AG04449 (cell line): ENCODE measurements around the gene WDR38.

Experiments
- CTCF ChIA-PET: fragments of 350-600 bp; formaldehyde crosslinking; extraction: SDS; loops from one replicate; lab custom pipeline; 2021; ENCODE audit warnings: antibody characterized with exemption; lab: Yijun Ruan, JAX
- POLR2A ChIA-PET: fragments of 400-600, 350-600 bp; formaldehyde crosslinking; extraction: SDS; loops from one replicate; lab custom pipeline; 2020; ENCODE audit warnings: antibody characterized with exemption, inconsistent platforms; lab: Yijun Ruan, JAX
- DNase-seq: peaks from one replicate; pipeline ENCODE4 v3.0.0-alpha.2; 2010; ENCODE audit warnings: low read depth, low spot score
- H3K4me3 ChIP-seq: 2 replicates; pipeline ENCODE4 v1.5.1; 2011; ENCODE audit warnings: low read depth, mild to moderate bottlenecking, control low read depth, low read length
- CTCF ChIP-seq: IDR thresholded peaks from one replicate; pipeline ENCODE4 v1.5.1; 2011; ENCODE audit warnings: mild to moderate bottlenecking, moderate library complexity, low read length, control low read depth, inconsistent platforms; ENCODE audit not compliant: insufficient read depth; ENCODE audit errors: missing control alignments

Gene WDR38

GRCh38 chr9:124814164-124814535 lies 39.1 kb upstream of the WDR38 start:
- TF ChIP-seq CTCF, result no peak
- DNase-seq, result no peak
- ChIA-PET CTCF (interaction anchor here (0.7 to 8.5 kb wide), 8 partner anchors 14 to 42 kb away, joined by 3 to 85 read pairs (median 4); partner anchors contain the start of genes NR6A1 and WDR38), POLR2A (no interaction called here)
- no peak overlapping the region for H3K4me3 ChIP-seq

- H3K4me3 ChIP-seq, result no peak overlapping the region
- DNase-seq, result no peak
- TF ChIP-seq CTCF, result no peak
- ChIA-PET CTCF (interaction anchor here (5.5 to 8.5 kb wide), 2 partner anchors 38 to 43 kb away, joined by 38 to 85 read pairs; partner anchors contain the start of genes NR6A1 and WDR38), POLR2A (no interaction called here)
These were observed 37.7 kb upstream of the WDR38 start for GRCh38 chr9:124815601-124816000.

- no peak overlapping the region for H3K4me3 ChIP-seq
- DNase-seq, result no peak
- ChIA-PET POLR2A (no interaction called here), CTCF (interaction anchor here (0.8 to 2.6 kb wide), 9 partner anchors 10 to 46 kb away, joined by 3 to 13 read pairs (median 4); partner anchors contain the start of gene WDR38)
- no peak for TF ChIP-seq CTCF
These were observed 34.6 kb upstream of the WDR38 start for GRCh38 chr9:124818431-124819281.

- TF ChIP-seq CTCF, result no peak
- H3K4me3 ChIP-seq, result no peak overlapping the region
- DNase-seq, result no peak
- ChIA-PET CTCF (interaction anchor here (1.0 to 1.5 kb wide), 5 partner anchors 17 to 35 kb away, joined by 3 to 6 read pairs (median 5); partner anchors contain the start of gene WDR38), POLR2A (no interaction called here)
These were observed 32.3 kb upstream of the WDR38 start for GRCh38 chr9:124820698-124821623.

GRCh38 chr9:124828489-124829333 lies 24.5 kb upstream of the WDR38 start:
- no peak overlapping the region for H3K4me3 ChIP-seq

More at GRCh38 chr9:124828489-124829333, 24.5 kb upstream of the WDR38 start:
- CTCF ChIA-PET, result interaction anchor here (2.8 to 42.1 kb wide), 3 partner anchors 23 to 53 kb away, joined by 7 to 2098 read pairs (median 276); partner anchors contain the start of genes NR6A1, OLFML2A and WDR38
- DNase-seq, result no peak
- no peak for TF ChIP-seq CTCF
- POLR2A ChIA-PET, result no interaction called here
